Skeletal muscle cell (primary cell): Measurements from ENCODE around the gene SMIM24.

Experiments used
- DNase-seq: peaks from one replicate; pipeline ENCODE4 v3.0.0-alpha.2; 2010; ENCODE audit warnings: low read depth
- H3K4me3 ChIP-seq: 2 replicates; pipeline ENCODE4 v1.5.1; 2011; ENCODE audit warnings: low read depth, mild to moderate bottlenecking, control low read depth, low read length, moderate library complexity

Gene SMIM24

GRCh38 chr19:3500429-3501101 is 20.2 kb upstream of the SMIM24 start, which contains the start of gene DOHH:
DOHH (minus strand) TSS chr19:3500674; CDS start chr19:3496814, 3,860 bp downstream.
- DNase-seq, result peak; percentile 87
- peak within 1 kb of the TSS; percentile 96 for H3K4me3 ChIP-seq

- no peak for DNase-seq
- H3K4me3 ChIP-seq, result peak overlapping the region; percentile 96
Measured at GRCh38 chr19:3499738-3500428, 19.6 kb upstream of the SMIM24 start.

- H3K4me3 ChIP-seq, result no peak overlapping the region
- DNase-seq, result no peak
Measured at GRCh38 chr19:3497757-3498520, 17.6 kb upstream of the SMIM24 start.

GRCh38 chr19:3496392-3497273 is 16.3 kb upstream of the SMIM24 start:
- no peak overlapping the region for H3K4me3 ChIP-seq
- no peak for DNase-seq

GRCh38 chr19:3494559-3494958 is 14.2 kb upstream of the SMIM24 start:
- DNase-seq, result no peak
- H3K4me3 ChIP-seq, result no peak overlapping the region

- no peak overlapping the region for H3K4me3 ChIP-seq
- DNase-seq, result no peak
Measured at GRCh38 chr19:3494051-3494450, 13.7 kb upstream of the SMIM24 start.

- no peak overlapping the region for H3K4me3 ChIP-seq
- no peak for DNase-seq
Measured at GRCh38 chr19:3493651-3494050, 13.3 kb upstream of the SMIM24 start.

- no peak for DNase-seq
- H3K4me3 ChIP-seq, result no peak overlapping the region
Measured at GRCh38 chr19:3492919-3493318, 12.6 kb upstream of the SMIM24 start.

GRCh38 chr19:3492131-3492839 is 12.0 kb upstream of the SMIM24 start:
- DNase-seq, result no peak
- H3K4me3 ChIP-seq, result no peak overlapping the region

- no peak overlapping the region for H3K4me3 ChIP-seq
- DNase-seq, result no peak
Measured at GRCh38 chr19:3491396-3492119, 11.2 kb upstream of the SMIM24 start.

- no peak for DNase-seq
Measured at GRCh38 chr19:3483226-3483628, 2.9 kb upstream of the SMIM24 start, which contains the start of gene SMIM44. SMIM44 (minus strand) TSS chr19:3483441; CDS start chr19:3483403, 38 bp downstream.

GRCh38 chr19:3482507-3483225 is 2.3 kb upstream of the SMIM24 start:
- H3K4me3 ChIP-seq, result no peak overlapping the region

More at GRCh38 chr19:3483226-3483628, 2.9 kb upstream of the SMIM24 start, which contains the start of gene SMIM44:
- H3K4me3 ChIP-seq, result no peak within 1 kb of the TSS

GRCh38 chr19:3481241-3482090 is 1.1 kb upstream of the SMIM24 start:
- H3K4me3 ChIP-seq, result no peak overlapping the region
- no peak for DNase-seq

More at GRCh38 chr19:3482507-3483225, 2.3 kb upstream of the SMIM24 start:
- no peak for DNase-seq

- no peak overlapping the region for H3K4me3 ChIP-seq
- DNase-seq, result no peak
Measured at GRCh38 chr19:3479834-3480215, 500 bp downstream of the SMIM24 start.

- no peak for DNase-seq
- no peak overlapping the region for H3K4me3 ChIP-seq
Measured at GRCh38 chr19:3479177-3479833, 1.0 kb downstream of the SMIM24 start.
